CD4-positive, alpha-beta T cell (primary cell): ENCODE data around the gene RGS17. TPM values are rescaled to one million over a fixed set of nuclear protein-coding genes. Genes with fewer than 3 reads are reported as not detected.

Source experiments
- ATAC-seq: fragments of 200-7000 bp; cut with Tn5 transposase; one replicate; pipeline ENCODE4 v1.10.0; 2022; ENCODE audit warnings: mild to moderate bottlenecking; ENCODE audit not compliant: poor library complexity
- CTCF ChIA-PET: fragments of 350-600 bp; sonication (Branson Sonifier 250); formaldehyde crosslinking; loops from one replicate; lab custom pipeline; 2021; ENCODE audit warnings: antibody characterized with exemption, inconsistent platforms; lab: Charles Lee
- POLR2A ChIA-PET: fragments of 350-600 bp; sonication (Branson Sonifier 250); formaldehyde crosslinking; loops from one replicate; lab custom pipeline; 2021; ENCODE audit warnings: antibody characterized with exemption, inconsistent platforms; lab: Charles Lee
- DNase-seq, 14 experiments: peaks; one replicate each; pipeline ENCODE4 v3.0.0-alpha.2; 2013 to 2020; ENCODE audit warnings: mixed read lengths in 2 of 14
- H3K27ac ChIP-seq, 2 donors: one replicate each; pipeline versions ENCODE4 v1.5.1 to v1.7.0; 2013; ENCODE audit warnings: low read length in 2 of 2, low read depth in 1 of 2, mild to moderate bottlenecking in 1 of 2
- H3K27me3 ChIP-seq, 2 experiments: 1 replicate in 1 of 2; 2 replicates in 1 of 2; pipeline versions ENCODE4 v1.6.1 to v1.7.0; 2013; ENCODE audit warnings: low read length in 2 of 2, control low read depth in 1 of 2, mild to moderate bottlenecking in 1 of 2, moderate library complexity in 1 of 2; ENCODE audit not compliant: insufficient read depth in 2 of 2, control insufficient read depth in 1 of 2
- H3K36me3 ChIP-seq: one replicate; pipeline ENCODE4 v1.6.1; 2013; ENCODE audit warnings: low read length, control low read depth; ENCODE audit not compliant: insufficient read depth
- H3K4me1 ChIP-seq: one replicate; pipeline ENCODE4 v1.6.1; 2013; ENCODE audit warnings: low read length, control low read depth; ENCODE audit not compliant: insufficient read depth
- H3K4me3 ChIP-seq: one replicate; pipeline ENCODE4 v1.5.1; 2013; ENCODE audit warnings: mild to moderate bottlenecking, low read length, moderate library complexity
- H3K9me3 ChIP-seq, 2 experiments: 1 replicate in 1 of 2; 2 replicates in 1 of 2; pipeline versions ENCODE4 v1.6.1 to v1.7.0; 2013; ENCODE audit warnings: low read length in 2 of 2, mild to moderate bottlenecking in 2 of 2, control low read depth in 1 of 2, moderate library complexity in 1 of 2; ENCODE audit not compliant: control insufficient read depth in 1 of 2, insufficient read depth in 1 of 2
- H3K27ac Mint-ChIP-seq: one replicate; pipeline ENCODE4 v1.8.0; 2020; ENCODE audit warnings: mixed read lengths
- H3K27me3 Mint-ChIP-seq: one replicate; pipeline ENCODE4 v1.8.0; 2021; ENCODE audit warnings: mixed read lengths
- H3K36me3 Mint-ChIP-seq: one replicate; pipeline ENCODE4 v1.8.0; 2021; ENCODE audit warnings: low read depth, mixed read lengths
- H3K4me1 Mint-ChIP-seq: one replicate; pipeline ENCODE4 v1.8.0; 2021; ENCODE audit warnings: low read depth, mixed read lengths
- H3K4me3 Mint-ChIP-seq: one replicate; pipeline ENCODE4 v1.8.0; 2020; ENCODE audit warnings: mild to moderate bottlenecking, mixed read lengths
- H3K9me3 Mint-ChIP-seq: one replicate; pipeline ENCODE4 v1.8.0; 2020; ENCODE audit warnings: mixed read lengths
- CTCF ChIP-seq: fragments of 200-600 bp; IDR thresholded peaks from one replicate; pipeline ENCODE4 v1.8.0; 2022; ENCODE audit warnings: antibody characterized with exemption, mild to moderate bottlenecking
- intact Hi-C, 2 experiments: fragments of 100-400 bp; cut with DNase I in 1 of 2; cut with micrococcal nuclease in 1 of 2; formaldehyde crosslinking; loops; one replicate each; pipeline versions ENCODE4 v1.15.1 to v1.9.0; 2023 to 2025; cut with DNase I, micrococcal nuclease
- total RNA-seq, 174 experiments: library from RNA in 2 of 174; stranded (reverse) in 2 of 174; gene quantifications; one replicate each; pipeline ENCODE4 v1.2.3 and lab custom pipeline; 2021 to 2026

Gene RGS17
- total RNA-seq, 2 experiments from 2014 or later, result not detected

- H3K4me1 ChIP-seq, result no peaks in the 10 kb centered on the region
- peaks cover 0 to 3% of the 10 kb centered on the region in 2 experiments for H3K27me3 ChIP-seq
- intact Hi-C loops, result no loop called here
- DNase-seq, result no peak
- H3K4me3 Mint-ChIP-seq, result no peak overlapping the region
- POLR2A ChIA-PET, result no interaction called here
- H3K4me3 ChIP-seq, result no peak overlapping the region
- CTCF ChIA-PET, result interaction anchor here (0.6 kb wide), 1 partner anchor 9 kb away, joined by 3 read pairs; no protein-coding TSS in a partner anchor
- H3K36me3 Mint-ChIP-seq, result no peaks in the 10 kb centered on the region
- ATAC-seq, result no peak
- no peaks in the 10 kb centered on the region for H3K36me3 ChIP-seq
- H3K27me3 Mint-ChIP-seq, result peaks cover 6% of the 10 kb centered on the region
- no peaks in the 10 kb centered on the region for H3K9me3 Mint-ChIP-seq
- H3K4me1 Mint-ChIP-seq, result no peaks in the 10 kb centered on the region
- no peak for TF ChIP-seq CTCF
- no peaks in the 10 kb centered on the region for H3K9me3 ChIP-seq
- no peak overlapping the region for H3K27ac ChIP-seq
- H3K27ac Mint-ChIP-seq, result no peak overlapping the region
Measured at GRCh38 chr6:153076431-153076830, 54.7 kb downstream of the RGS17 start.

- no peaks in the 10 kb centered on the region for H3K9me3 Mint-ChIP-seq
- no peak for TF ChIP-seq CTCF
- intact Hi-C loops, result no loop called here
- no peak overlapping the region for H3K27ac Mint-ChIP-seq
- no peaks in the 10 kb centered on the region for H3K4me1 Mint-ChIP-seq
- no peak for DNase-seq
- Histone ChIP-seq H3K36me3 (no peaks in the 10 kb centered on the region), H3K4me3 (no peak overlapping the region), H3K27me3 (peaks cover 0 to 3% of the 10 kb centered on the region in 2 experiments), H3K27ac (no peak overlapping the region), H3K9me3 (no peaks in the 10 kb centered on the region), H3K4me1 (no peaks in the 10 kb centered on the region)
- no peak for ATAC-seq
- no peaks in the 10 kb centered on the region for H3K36me3 Mint-ChIP-seq
- POLR2A ChIA-PET, result no interaction called here
- CTCF ChIA-PET, result no interaction called here
- H3K4me3 Mint-ChIP-seq, result no peak overlapping the region
- H3K27me3 Mint-ChIP-seq, result peaks cover 6% of the 10 kb centered on the region
Measured at GRCh38 chr6:153074761-153075160, 56.3 kb downstream of the RGS17 start.

GRCh38 chr6:153073841-153074240 lies 57.2 kb downstream of the RGS17 start:
- H3K36me3 Mint-ChIP-seq, result no peaks in the 10 kb centered on the region
- intact Hi-C loops, result no loop called here
- POLR2A ChIA-PET, result no interaction called here

More at GRCh38 chr6:153073841-153074240, 57.2 kb downstream of the RGS17 start:
- Histone ChIP-seq H3K27me3 (peaks cover 0 to 3% of the 10 kb centered on the region in 2 experiments), H3K36me3 (no peaks in the 10 kb centered on the region), H3K4me3 (no peak overlapping the region), H3K9me3 (no peaks in the 10 kb centered on the region), H3K27ac (no peak overlapping the region), H3K4me1 (no peaks in the 10 kb centered on the region)
- ATAC-seq, result no peak
- no peak overlapping the region for H3K4me3 Mint-ChIP-seq
- no peak for TF ChIP-seq CTCF
- CTCF ChIA-PET, result no interaction called here
- H3K27me3 Mint-ChIP-seq, result peaks cover 6% of the 10 kb centered on the region
- no peak for DNase-seq
- no peaks in the 10 kb centered on the region for H3K9me3 Mint-ChIP-seq
- no peak overlapping the region for H3K27ac Mint-ChIP-seq
- no peaks in the 10 kb centered on the region for H3K4me1 Mint-ChIP-seq
